KMS-11 (cell line): ENCODE measurements around the gene VARS2.

Experiments
- H2AFZ ChIP-seq: fragments of 200-600 bp; sonication (generic); 2 replicates; pipeline ENCODE4 v1.6.1; 2016; ENCODE audit warnings: antibody characterized with exemption, mixed run types, low read depth
- H3K27ac ChIP-seq: fragments of 200-600 bp; sonication (generic); 2 replicates; pipeline ENCODE4 v1.6.1; 2016; ENCODE audit warnings: mild to moderate bottlenecking, mixed run types
- H3K27me3 ChIP-seq: fragments of 200-600 bp; sonication (generic); 2 replicates; pipeline ENCODE4 v1.6.1; 2017; ENCODE audit warnings: mild to moderate bottlenecking, low read depth, mixed run types, moderate library complexity; ENCODE audit not compliant: insufficient read depth
- H3K36me3 ChIP-seq: fragments of 200-600 bp; sonication (generic); 2 replicates; pipeline ENCODE4 v1.6.1; 2017; ENCODE audit warnings: mild to moderate bottlenecking, mixed run types; ENCODE audit not compliant: insufficient read depth
- H3K4me1 ChIP-seq: fragments of 200-600 bp; sonication (generic); 2 replicates; pipeline ENCODE4 v1.6.1; 2016; ENCODE audit warnings: mild to moderate bottlenecking, low read depth, mixed run types; ENCODE audit not compliant: poor library complexity, severe bottlenecking
- H3K4me2 ChIP-seq: fragments of 200-600 bp; sonication (generic); 2 replicates; pipeline ENCODE4 v1.7.0; 2016; ENCODE audit warnings: mild to moderate bottlenecking, mixed run types
- H3K4me3 ChIP-seq: fragments of 200-600 bp; sonication (generic); IDR thresholded peaks from 2 replicates; pipeline ENCODE4 v1.6.1; 2017; ENCODE audit warnings: low read depth, low read length, mixed read lengths; ENCODE audit not compliant: insufficient read depth
- H3K79me2 ChIP-seq: fragments of 200-600 bp; sonication (generic); 2 replicates; pipeline ENCODE4 v1.6.1; 2016; ENCODE audit warnings: low read depth, mixed run types; ENCODE audit not compliant: insufficient read depth
- H3K9ac ChIP-seq: fragments of 200-600 bp; sonication (generic); 2 replicates; pipeline ENCODE4 v1.6.1; 2016; ENCODE audit warnings: mild to moderate bottlenecking, mixed run types
- H4K20me1 ChIP-seq: fragments of 200-600 bp; sonication (generic); 2 replicates; pipeline ENCODE4 v1.6.1; 2016; ENCODE audit warnings: mild to moderate bottlenecking, mixed run types; ENCODE audit not compliant: insufficient read depth
- TF ChIP-seq, protein P1 (sequence below): fragments of 200-600 bp; sonication (generic); conservative IDR thresholded peaks from 2 replicates; pipeline ENCODE4 v1.6.1; 2017; ENCODE audit warnings: low read depth, mild to moderate bottlenecking, antibody characterized with exemption, low read length, moderate library complexity, mixed read lengths

Gene VARS2

GRCh38 chr6:30931969-30932645, 18.1 kb downstream of the VARS2 start, which contains the start of gene SFTA2:
TSS of gene SFTA2 (minus strand) at chr6:30932170. CDS start at chr6:30932096, 74 bp downstream.
- TF ChIP-seq, protein P1, sequence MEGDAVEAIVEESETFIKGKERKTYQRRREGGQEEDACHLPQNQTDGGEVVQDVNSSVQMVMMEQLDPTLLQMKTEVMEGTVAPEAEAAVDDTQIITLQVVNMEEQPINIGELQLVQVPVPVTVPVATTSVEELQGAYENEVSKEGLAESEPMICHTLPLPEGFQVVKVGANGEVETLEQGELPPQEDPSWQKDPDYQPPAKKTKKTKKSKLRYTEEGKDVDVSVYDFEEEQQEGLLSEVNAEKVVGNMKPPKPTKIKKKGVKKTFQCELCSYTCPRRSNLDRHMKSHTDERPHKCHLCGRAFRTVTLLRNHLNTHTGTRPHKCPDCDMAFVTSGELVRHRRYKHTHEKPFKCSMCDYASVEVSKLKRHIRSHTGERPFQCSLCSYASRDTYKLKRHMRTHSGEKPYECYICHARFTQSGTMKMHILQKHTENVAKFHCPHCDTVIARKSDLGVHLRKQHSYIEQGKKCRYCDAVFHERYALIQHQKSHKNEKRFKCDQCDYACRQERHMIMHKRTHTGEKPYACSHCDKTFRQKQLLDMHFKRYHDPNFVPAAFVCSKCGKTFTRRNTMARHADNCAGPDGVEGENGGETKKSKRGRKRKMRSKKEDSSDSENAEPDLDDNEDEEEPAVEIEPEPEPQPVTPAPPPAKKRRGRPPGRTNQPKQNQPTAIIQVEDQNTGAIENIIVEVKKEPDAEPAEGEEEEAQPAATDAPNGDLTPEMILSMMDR: no peak
- H3K9ac ChIP-seq: no peak within 1 kb of the TSS

DNA sequence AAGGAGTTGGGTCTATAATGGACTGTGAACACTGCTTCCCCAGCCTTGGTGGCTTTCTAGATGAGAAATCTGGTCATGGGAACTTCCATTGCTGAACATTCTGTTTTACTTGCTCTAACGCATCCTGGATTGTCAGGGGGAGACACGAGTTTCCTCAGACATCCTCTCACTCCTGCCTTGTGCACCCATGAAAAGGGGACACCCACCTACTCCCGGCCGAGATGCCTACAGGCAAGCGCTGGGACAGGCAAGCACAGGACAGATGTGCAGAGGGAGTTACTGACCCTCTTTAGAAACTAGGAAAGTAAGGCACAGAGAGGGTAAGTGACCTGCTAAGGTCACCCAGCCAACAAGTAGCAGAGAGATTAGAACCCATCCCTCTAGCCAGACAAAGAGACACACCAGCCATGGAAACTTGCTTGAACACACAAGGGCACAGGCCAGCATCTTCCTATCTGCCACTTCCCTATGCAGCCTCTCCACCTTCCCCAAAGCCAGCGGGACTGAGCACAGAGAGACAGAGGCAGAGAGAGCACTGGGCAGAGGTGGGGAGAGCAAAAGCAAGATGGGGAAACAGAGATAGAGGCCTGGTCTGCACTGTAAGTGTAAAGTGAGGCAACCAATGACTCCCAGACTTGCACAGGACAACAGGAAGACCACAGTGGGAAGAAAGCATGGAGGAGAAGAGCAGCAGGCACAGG, 18.8 kb downstream of the VARS2 start:
- no peaks in the 10 kb centered on the region for H3K27me3 ChIP-seq
- no peak overlapping the region for H3K9ac ChIP-seq
- no peak overlapping the region for H3K4me2 ChIP-seq
- H4K20me1 ChIP-seq: no peaks in the 10 kb centered on the region
- H3K36me3 ChIP-seq: no peaks in the 10 kb centered on the region
- H3K79me2 ChIP-seq: no peaks in the 10 kb centered on the region
- H3K4me1 ChIP-seq: no peaks in the 10 kb centered on the region
- H3K4me3 ChIP-seq: no peak overlapping the region
- H3K27ac ChIP-seq: no peak overlapping the region
- TF ChIP-seq, protein P1: no peak
- H2AFZ ChIP-seq: no peak overlapping the region

More at GRCh38 chr6:30931969-30932645, 18.1 kb downstream of the VARS2 start, which contains the start of gene SFTA2:
- Histone ChIP-seq H3K27ac (no peak within 1 kb of the TSS), H3K27me3 (no peaks in the 10 kb centered on the region), H3K79me2 (no peaks in the 10 kb centered on the region), H3K4me1 (no peaks in the 10 kb centered on the region), H3K4me2 (no peak within 1 kb of the TSS), H3K4me3 (no peak within 1 kb of the TSS), H4K20me1 (no peaks in the 10 kb centered on the region), H3K36me3 (no peaks in the 10 kb centered on the region), H2AFZ (no peak within 1 kb of the TSS)

GRCh38 chr6:30935018-30935417, 21.0 kb downstream of the VARS2 start:
- H3K9ac ChIP-seq: no peak overlapping the region
- no peaks in the 10 kb centered on the region for H3K4me1 ChIP-seq
- no peaks in the 10 kb centered on the region for H4K20me1 ChIP-seq
- H3K27me3 ChIP-seq: no peaks in the 10 kb centered on the region
- H3K27ac ChIP-seq: no peak overlapping the region
- TF ChIP-seq, protein P1: no peak
- no peak overlapping the region for H3K4me3 ChIP-seq
- no peak overlapping the region for H2AFZ ChIP-seq
- H3K36me3 ChIP-seq: no peaks in the 10 kb centered on the region
- H3K79me2 ChIP-seq: no peaks in the 10 kb centered on the region
- no peak overlapping the region for H3K4me2 ChIP-seq

- Histone ChIP-seq H3K4me1 (no peaks in the 10 kb centered on the region), H3K79me2 (no peaks in the 10 kb centered on the region), H3K4me3 (no peak overlapping the region), H4K20me1 (no peaks in the 10 kb centered on the region), H3K4me2 (no peak overlapping the region), H3K9ac (no peak overlapping the region), H3K27me3 (no peaks in the 10 kb centered on the region), H2AFZ (no peak overlapping the region), H3K27ac (no peak overlapping the region), H3K36me3 (no peaks in the 10 kb centered on the region)
- TF ChIP-seq, protein P1: no peak
Observed at GRCh38 chr6:30937265-30937664, 23.2 kb downstream of the VARS2 start.
